Activated CD8-positive, alpha-beta T cell treated with anti-CD3 and anti-CD28 coated beads for 36 hours (primary cell): ENCODE data around the gene PLEKHN1. TPM values are rescaled to one million over a fixed set of nuclear protein-coding genes. Genes with fewer than 3 reads are reported as not detected.

Source experiments
- ATAC-seq: fragments of 200-7000 bp; cut with Tn5 transposase; one replicate; pipeline ENCODE4 v1.10.0; 2021; ENCODE audit warnings: mild to moderate bottlenecking, moderate library complexity
- CTCF ChIA-PET: fragments of 350-600 bp; sonication (Branson Sonifier 250); formaldehyde crosslinking; loops from one replicate; lab custom pipeline; 2021; ENCODE audit warnings: antibody characterized with exemption; lab: Charles Lee
- POLR2A ChIA-PET: fragments of 350-600 bp; sonication (Branson Sonifier 250); formaldehyde crosslinking; loops from one replicate; lab custom pipeline; 2021; ENCODE audit warnings: antibody characterized with exemption; lab: Charles Lee
- DNase-seq: peaks from one replicate; pipeline ENCODE4 v3.0.0-alpha.2; 2020
- H3K27ac Mint-ChIP-seq: one replicate; pipeline ENCODE4 v1.8.0; 2021; ENCODE audit warnings: mild to moderate bottlenecking, mixed read lengths
- H3K27me3 Mint-ChIP-seq: one replicate; pipeline ENCODE4 v1.8.0; 2021; ENCODE audit warnings: mixed read lengths
- H3K36me3 Mint-ChIP-seq: one replicate; pipeline ENCODE4 v1.8.0; 2021; ENCODE audit warnings: low read depth, mixed read lengths
- H3K4me1 Mint-ChIP-seq: one replicate; pipeline ENCODE4 v1.8.0; 2021; ENCODE audit warnings: low read depth, mixed read lengths
- H3K4me3 Mint-ChIP-seq: one replicate; pipeline ENCODE4 v1.8.0; 2021; ENCODE audit warnings: mild to moderate bottlenecking, moderate library complexity, mixed read lengths
- H3K9me3 Mint-ChIP-seq: one replicate; pipeline ENCODE4 v1.8.0; 2021; ENCODE audit warnings: mixed read lengths
- intact Hi-C: fragments of 100-400 bp; cut with micrococcal nuclease; formaldehyde crosslinking; loops from one replicate; pipeline ENCODE4 v1.10.0; 2022
- total RNA-seq, 2 experiments: library from RNA; stranded (reverse); gene quantifications; one replicate each; pipeline ENCODE4 v1.2.3, GENCODE V29; 2021
- TF ChIP-seq, protein P1 (sequence below): fragments of 200-600 bp; IDR thresholded peaks from one replicate; pipeline ENCODE4 v1.8.0; 2022; ENCODE audit warnings: antibody characterized with exemption, mild to moderate bottlenecking

PLEKHN1 gene
- total RNA-seq, 2 experiments from 2014 or later = 1.0 to 1.3 TPM

DNA sequence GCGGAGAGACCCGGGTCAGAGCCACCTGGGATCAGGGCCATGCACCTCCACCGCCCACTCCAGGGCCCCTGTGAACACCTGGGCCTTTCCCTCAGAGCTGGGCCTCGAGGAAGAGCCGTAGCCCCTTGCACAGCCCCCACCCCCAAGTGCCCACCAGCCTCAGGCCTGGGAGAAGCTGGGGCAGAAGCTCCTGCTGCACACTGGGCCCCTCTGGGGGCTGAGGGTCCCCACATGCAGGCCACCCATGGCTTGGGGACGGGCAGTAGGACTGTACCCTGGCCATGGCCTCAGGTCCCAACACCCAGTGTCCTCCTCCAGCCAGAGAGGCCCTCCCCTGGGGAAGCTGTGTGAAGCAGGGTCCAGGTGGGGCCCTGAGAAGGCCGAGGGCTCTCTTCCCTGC lies 13.7 kb upstream of the PLEKHN1 start:
- ChIA-PET POLR2A (interaction anchor here (0.5 to 1.4 kb wide), 3 partner anchors 12 to 51 kb away, joined by 3 read pairs; no protein-coding TSS in a partner anchor), CTCF (no interaction called here)
- ATAC-seq = no peak
- intact Hi-C loops = no loop called here
- H3K27ac Mint-ChIP-seq = no peak overlapping the region
- H3K9me3 Mint-ChIP-seq = no peaks in the 10 kb centered on the region
- TF ChIP-seq, protein P1, sequence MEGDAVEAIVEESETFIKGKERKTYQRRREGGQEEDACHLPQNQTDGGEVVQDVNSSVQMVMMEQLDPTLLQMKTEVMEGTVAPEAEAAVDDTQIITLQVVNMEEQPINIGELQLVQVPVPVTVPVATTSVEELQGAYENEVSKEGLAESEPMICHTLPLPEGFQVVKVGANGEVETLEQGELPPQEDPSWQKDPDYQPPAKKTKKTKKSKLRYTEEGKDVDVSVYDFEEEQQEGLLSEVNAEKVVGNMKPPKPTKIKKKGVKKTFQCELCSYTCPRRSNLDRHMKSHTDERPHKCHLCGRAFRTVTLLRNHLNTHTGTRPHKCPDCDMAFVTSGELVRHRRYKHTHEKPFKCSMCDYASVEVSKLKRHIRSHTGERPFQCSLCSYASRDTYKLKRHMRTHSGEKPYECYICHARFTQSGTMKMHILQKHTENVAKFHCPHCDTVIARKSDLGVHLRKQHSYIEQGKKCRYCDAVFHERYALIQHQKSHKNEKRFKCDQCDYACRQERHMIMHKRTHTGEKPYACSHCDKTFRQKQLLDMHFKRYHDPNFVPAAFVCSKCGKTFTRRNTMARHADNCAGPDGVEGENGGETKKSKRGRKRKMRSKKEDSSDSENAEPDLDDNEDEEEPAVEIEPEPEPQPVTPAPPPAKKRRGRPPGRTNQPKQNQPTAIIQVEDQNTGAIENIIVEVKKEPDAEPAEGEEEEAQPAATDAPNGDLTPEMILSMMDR = no peak
- no peak overlapping the region for H3K4me3 Mint-ChIP-seq
- DNase-seq = no peak
- H3K36me3 Mint-ChIP-seq = peaks cover 54% of the 10 kb centered on the region
- H3K4me1 Mint-ChIP-seq = peaks cover 5% of the 10 kb centered on the region
- no peaks in the 10 kb centered on the region for H3K27me3 Mint-ChIP-seq

DNA sequence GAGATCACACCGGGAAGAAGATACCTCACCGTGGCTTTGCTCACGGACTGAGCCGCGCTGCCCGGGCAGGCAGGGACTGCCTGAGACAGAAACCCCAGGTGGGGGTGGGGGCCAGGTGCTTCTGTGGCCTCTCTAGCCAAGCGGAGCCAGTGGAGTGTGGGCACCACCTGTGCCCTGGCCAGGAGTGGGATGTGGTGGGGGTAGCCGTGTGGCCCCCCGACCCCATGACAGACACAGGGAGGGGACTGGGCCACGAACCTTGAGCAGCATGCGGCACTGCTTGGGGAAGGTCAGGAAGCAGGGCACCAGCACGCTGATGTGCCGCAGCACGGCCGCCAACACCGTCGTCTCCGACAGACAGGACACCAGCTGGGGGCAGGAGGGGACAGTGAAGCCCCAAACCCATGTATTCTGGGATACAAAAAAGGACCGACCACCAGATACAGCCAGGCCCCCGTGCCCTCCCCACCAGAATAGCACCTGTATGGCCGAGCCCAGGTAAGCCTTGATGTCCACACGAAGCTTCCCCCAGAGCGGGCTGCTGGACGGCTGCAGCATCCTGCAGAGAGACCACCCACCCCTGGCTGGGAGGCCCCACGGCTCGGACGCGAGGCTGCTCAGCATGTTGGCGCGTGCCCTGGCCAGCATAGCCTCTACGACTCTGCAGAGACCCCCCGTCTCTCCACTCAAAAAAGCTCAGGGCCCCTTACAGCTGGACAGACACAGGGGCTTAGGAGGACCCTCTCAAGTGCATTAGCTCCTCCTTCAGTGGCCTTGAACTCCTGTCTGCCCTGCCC lies 12.6 kb upstream of the PLEKHN1 start:
- H3K4me1 Mint-ChIP-seq = peaks cover 13% of the 10 kb centered on the region
- POLR2A ChIA-PET = interaction anchor here (1.4 to 4.0 kb wide), 2 partner anchors 12 to 14 kb away, joined by 3 to 17 read pairs; no protein-coding TSS in a partner anchor
- CTCF ChIA-PET = no interaction called here
- H3K36me3 Mint-ChIP-seq = peaks cover 57% of the 10 kb centered on the region
- H3K9me3 Mint-ChIP-seq = no peaks in the 10 kb centered on the region
- no peak overlapping the region for H3K27ac Mint-ChIP-seq
- DNase-seq = no peak
- no peak overlapping the region for H3K4me3 Mint-ChIP-seq
- intact Hi-C loops = no loop called here
- H3K27me3 Mint-ChIP-seq = no peaks in the 10 kb centered on the region
- ATAC-seq = no peak
- TF ChIP-seq, protein P1 = no peak

DNA sequence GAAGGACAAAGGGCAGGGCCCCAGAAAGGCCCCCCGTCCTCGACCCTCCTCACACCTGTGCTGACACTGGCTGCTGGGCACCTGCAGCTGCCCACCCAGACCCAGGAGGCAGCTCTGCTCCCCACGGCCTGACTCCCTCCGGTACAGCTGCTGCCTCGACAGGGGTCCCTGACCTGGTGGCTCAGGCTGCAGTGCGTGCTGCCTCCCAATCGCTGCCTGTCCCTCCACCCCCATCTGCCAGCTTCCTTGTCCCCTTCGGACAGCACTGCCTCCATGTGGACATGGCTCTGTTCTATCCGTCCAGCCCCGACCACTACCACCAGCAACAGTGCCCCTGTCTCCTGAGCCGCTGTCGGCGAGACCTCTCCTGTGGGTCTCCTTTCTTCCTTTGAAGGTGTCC lies 11.4 kb upstream of the PLEKHN1 start:
- Mint-ChIP-seq H3K9me3 (no peaks in the 10 kb centered on the region), H3K27me3 (no peaks in the 10 kb centered on the region), H3K27ac (no peak overlapping the region), H3K4me1 (peaks cover 13% of the 10 kb centered on the region), H3K36me3 (peaks cover 53% of the 10 kb centered on the region), H3K4me3 (no peak overlapping the region)
- intact Hi-C loops = no loop called here
- TF ChIP-seq, protein P1 = no peak
- ATAC-seq (no peak), DNase-seq (no peak)
- POLR2A ChIA-PET = interaction anchor here (0.7 to 4.0 kb wide), 2 partner anchors 13 to 26 kb away, joined by 3 to 17 read pairs; no protein-coding TSS in a partner anchor
- CTCF ChIA-PET = no interaction called here

DNA sequence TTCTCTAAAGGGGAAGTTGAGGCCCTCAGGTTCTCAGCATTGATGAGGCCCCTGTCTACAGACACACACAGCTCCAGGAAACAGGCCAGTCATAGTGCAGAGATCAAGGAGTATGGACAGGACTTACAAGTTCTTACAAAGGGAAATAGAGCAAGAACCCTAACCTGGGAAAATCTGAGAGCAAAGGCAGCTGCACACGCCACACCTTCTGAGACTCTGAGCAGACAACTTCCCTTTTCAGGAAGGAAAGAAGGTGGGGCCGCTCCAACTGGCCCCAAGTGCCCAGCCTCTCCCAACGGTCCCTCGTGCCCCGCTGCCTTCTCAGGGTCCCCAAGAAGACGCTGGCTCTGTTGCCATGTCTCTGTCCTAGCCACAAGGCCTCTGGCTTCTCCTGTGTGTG lies 10.8 kb upstream of the PLEKHN1 start:
- H3K4me3 Mint-ChIP-seq = no peak overlapping the region
- DNase-seq = no peak
- H3K4me1 Mint-ChIP-seq = peaks cover 13% of the 10 kb centered on the region
- ChIA-PET POLR2A (interaction anchor here (4.0 kb wide), 1 partner anchor 13 kb away, joined by 17 read pairs; no protein-coding TSS in a partner anchor), CTCF (no interaction called here)
- no peak overlapping the region for H3K27ac Mint-ChIP-seq
- no peaks in the 10 kb centered on the region for H3K27me3 Mint-ChIP-seq
- TF ChIP-seq, protein P1 = no peak
- peaks cover 48% of the 10 kb centered on the region for H3K36me3 Mint-ChIP-seq
- ATAC-seq = no peak
- intact Hi-C loops = no loop called here
- no peaks in the 10 kb centered on the region for H3K9me3 Mint-ChIP-seq

DNA sequence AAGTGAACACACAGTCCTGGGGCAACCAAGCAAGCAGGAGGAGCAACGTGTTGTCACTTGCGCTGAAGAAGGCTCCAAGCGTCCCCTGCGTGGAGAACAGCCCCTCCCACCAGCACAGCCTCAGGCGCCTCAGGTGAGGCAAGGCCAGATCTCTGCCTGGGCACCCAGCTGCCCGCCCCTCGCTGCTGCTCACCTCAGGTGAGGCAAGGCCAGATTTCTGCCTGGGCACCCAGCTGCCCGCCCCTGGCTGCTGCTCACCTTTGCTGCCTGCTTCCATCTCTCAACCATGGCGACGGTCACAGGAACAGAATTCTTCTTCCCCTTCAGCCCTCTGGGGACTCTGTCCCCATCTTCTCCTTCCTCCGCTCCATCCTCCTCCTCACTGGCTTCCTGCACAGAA lies 9.6 kb upstream of the PLEKHN1 start:
- CTCF ChIA-PET = no interaction called here
- Mint-ChIP-seq H3K4me1 (peaks cover 15% of the 10 kb centered on the region), H3K4me3 (no peak overlapping the region), H3K9me3 (no peaks in the 10 kb centered on the region), H3K27ac (no peak overlapping the region), H3K36me3 (peaks cover 39% of the 10 kb centered on the region), H3K27me3 (no peaks in the 10 kb centered on the region)
- POLR2A ChIA-PET = interaction anchor here (0.6 to 4.0 kb wide), 2 partner anchors 15 to 333 kb away, joined by 3 to 17 read pairs; no protein-coding TSS in a partner anchor
- DNase-seq (no peak), ATAC-seq (no peak)
- intact Hi-C loops = no loop called here
- TF ChIP-seq, protein P1 = no peak
